Measurements from ENCODE around the gene MCM9. TPM values are rescaled to one million over a fixed set of nuclear protein-coding genes. Genes with fewer than 3 reads are reported as not detected.

The MCM9 gene
- total and polyA plus RNA-seq, 2 experiments from 2014 or later: 11.1 to 13.5 TPM

GRCh38 chr6:118889163-118889562, 45.8 kb downstream of the MCM9 start:
- Histone ChIP-seq H3K27me3 (no peaks in the 10 kb centered on the region), H3K4me3 (no peak overlapping the region), H3K9me2 (replicated peaks; ENCODE audit: insufficient read depth) (no peaks in the 10 kb centered on the region), H3K9me3 (ENCODE audit: low read depth) (no peaks in the 10 kb centered on the region), H2AFZ (no peak overlapping the region), H4K20me1 (ENCODE audit: insufficient read depth, poor library complexity, severe bottlenecking) (peaks cover 3% of the 10 kb centered on the region), H3K4me2 (no peak overlapping the region), H3K27ac (no peak overlapping the region), H3K36me3 (replicated peaks; ENCODE audit: insufficient read depth, low read depth) (no peaks in the 10 kb centered on the region), H3K4me1 (ENCODE audit: insufficient read depth) (peaks cover 8% of the 10 kb centered on the region), H3K79me2 (peaks cover 69% of the 10 kb centered on the region)
- TF ChIP-seq CTCF (IDR thresholded peaks at IDR 0.05; ENCODE audit: poor library complexity) (no peak), EZH2 (IDR thresholded peaks at IDR 0.05; ENCODE audit: borderline replicate concordance) (no peak), EZH2phosphoT487 (IDR thresholded peaks at IDR 0.05; ENCODE audit: low read depth, severe bottlenecking, unreplicated experiment) (no peak)
- WGBS (ENCODE audit: low lambda C conversion rate, missing lambda C conversion rate): 86% methylated on average over 4 of the region's 4 CpGs
- DNase-seq (ENCODE audit: low spot score): no peak

GRCh38 chr6:118886641-118887040, 48.3 kb downstream of the MCM9 start:
- H3K27ac ChIP-seq: no peak overlapping the region
- H3K4me2 ChIP-seq: no peak overlapping the region
- H2AFZ ChIP-seq: no peak overlapping the region
- H3K4me3 ChIP-seq: no peak overlapping the region
- no peaks in the 10 kb centered on the region for H3K36me3 ChIP-seq (replicated peaks; ENCODE audit: insufficient read depth, low read depth)
- H3K4me1 ChIP-seq (ENCODE audit: insufficient read depth): no peaks in the 10 kb centered on the region
- H3K27me3 ChIP-seq: no peaks in the 10 kb centered on the region
- no peak for DNase-seq (ENCODE audit: low spot score)
- no peaks in the 10 kb centered on the region for H3K9me2 ChIP-seq (replicated peaks; ENCODE audit: insufficient read depth)
- H4K20me1 ChIP-seq (ENCODE audit: insufficient read depth, poor library complexity, severe bottlenecking): peaks cover 3% of the 10 kb centered on the region
- H3K9me3 ChIP-seq (ENCODE audit: low read depth): no peaks in the 10 kb centered on the region
- 95% methylated on average over 6 of the region's 6 CpGs for WGBS (ENCODE audit: low lambda C conversion rate, missing lambda C conversion rate)
- TF ChIP-seq CTCF (IDR thresholded peaks at IDR 0.05; ENCODE audit: poor library complexity): no peak
- TF ChIP-seq EZH2phosphoT487 (IDR thresholded peaks at IDR 0.05; ENCODE audit: low read depth, severe bottlenecking, unreplicated experiment): no peak
- no peak for TF ChIP-seq EZH2 (IDR thresholded peaks at IDR 0.05; ENCODE audit: borderline replicate concordance)
- peaks cover 85% of the 10 kb centered on the region for H3K79me2 ChIP-seq

- Histone ChIP-seq H3K4me2 (no peak overlapping the region), H3K79me2 (peaks cover 70% of the 10 kb centered on the region), H3K27me3 (no peaks in the 10 kb centered on the region), H2AFZ (no peak overlapping the region), H3K9me3 (ENCODE audit: low read depth) (no peaks in the 10 kb centered on the region), H3K4me1 (ENCODE audit: insufficient read depth) (no peaks in the 10 kb centered on the region), H3K9me2 (replicated peaks; ENCODE audit: insufficient read depth) (no peaks in the 10 kb centered on the region), H3K4me3 (no peak overlapping the region), H3K36me3 (replicated peaks; ENCODE audit: insufficient read depth, low read depth) (no peaks in the 10 kb centered on the region), H3K27ac (no peak overlapping the region), H4K20me1 (ENCODE audit: insufficient read depth, poor library complexity, severe bottlenecking) (no peaks in the 10 kb centered on the region)
- DNase-seq (ENCODE audit: low spot score): no peak
- 78% methylated on average over 4 of the region's 4 CpGs for WGBS (ENCODE audit: low lambda C conversion rate, missing lambda C conversion rate)
- TF ChIP-seq CTCF (IDR thresholded peaks at IDR 0.05; ENCODE audit: poor library complexity) (no peak), EZH2 (IDR thresholded peaks at IDR 0.05; ENCODE audit: borderline replicate concordance) (no peak), EZH2phosphoT487 (IDR thresholded peaks at IDR 0.05; ENCODE audit: low read depth, severe bottlenecking, unreplicated experiment) (no peak)
Observed at GRCh38 chr6:118882314-118882905, 52.5 kb downstream of the MCM9 start.
